CD4-positive, alpha-beta T cell (primary cell): ENCODE measurements around the gene GAST. TPM values are rescaled to one million over a fixed set of nuclear protein-coding genes. Genes with fewer than 3 reads are reported as not detected.

ENCODE experiments used
- ATAC-seq: fragments of 200-7000 bp; cut with Tn5 transposase; one replicate; pipeline ENCODE4 v1.10.0; 2022; ENCODE audit warnings: mild to moderate bottlenecking; ENCODE audit not compliant: poor library complexity
- CTCF ChIA-PET: fragments of 350-600 bp; sonication (Branson Sonifier 250); formaldehyde crosslinking; loops from one replicate; lab custom pipeline; 2021; ENCODE audit warnings: antibody characterized with exemption, inconsistent platforms; lab: Charles Lee
- POLR2A ChIA-PET: fragments of 350-600 bp; sonication (Branson Sonifier 250); formaldehyde crosslinking; loops from one replicate; lab custom pipeline; 2021; ENCODE audit warnings: antibody characterized with exemption, inconsistent platforms; lab: Charles Lee
- DNase-seq, 14 experiments: peaks; one replicate each; pipeline ENCODE4 v3.0.0-alpha.2; 2013 to 2020; ENCODE audit warnings: mixed read lengths in 2 of 14
- H3K27ac ChIP-seq, 2 donors: one replicate each; pipeline versions ENCODE4 v1.5.1 to v1.7.0; 2013; ENCODE audit warnings: low read length in 2 of 2, low read depth in 1 of 2, mild to moderate bottlenecking in 1 of 2
- H3K27me3 ChIP-seq, 2 experiments: 1 replicate in 1 of 2; 2 replicates in 1 of 2; pipeline versions ENCODE4 v1.6.1 to v1.7.0; 2013; ENCODE audit warnings: low read length in 2 of 2, control low read depth in 1 of 2, mild to moderate bottlenecking in 1 of 2, moderate library complexity in 1 of 2; ENCODE audit not compliant: insufficient read depth in 2 of 2, control insufficient read depth in 1 of 2
- H3K36me3 ChIP-seq: one replicate; pipeline ENCODE4 v1.6.1; 2013; ENCODE audit warnings: low read length, control low read depth; ENCODE audit not compliant: insufficient read depth
- H3K4me1 ChIP-seq: one replicate; pipeline ENCODE4 v1.6.1; 2013; ENCODE audit warnings: low read length, control low read depth; ENCODE audit not compliant: insufficient read depth
- H3K4me3 ChIP-seq: one replicate; pipeline ENCODE4 v1.5.1; 2013; ENCODE audit warnings: mild to moderate bottlenecking, low read length, moderate library complexity
- H3K9me3 ChIP-seq, 2 experiments: 1 replicate in 1 of 2; 2 replicates in 1 of 2; pipeline versions ENCODE4 v1.6.1 to v1.7.0; 2013; ENCODE audit warnings: low read length in 2 of 2, mild to moderate bottlenecking in 2 of 2, control low read depth in 1 of 2, moderate library complexity in 1 of 2; ENCODE audit not compliant: control insufficient read depth in 1 of 2, insufficient read depth in 1 of 2
- H3K27ac Mint-ChIP-seq: one replicate; pipeline ENCODE4 v1.8.0; 2020; ENCODE audit warnings: mixed read lengths
- H3K27me3 Mint-ChIP-seq: one replicate; pipeline ENCODE4 v1.8.0; 2021; ENCODE audit warnings: mixed read lengths
- H3K36me3 Mint-ChIP-seq: one replicate; pipeline ENCODE4 v1.8.0; 2021; ENCODE audit warnings: low read depth, mixed read lengths
- H3K4me1 Mint-ChIP-seq: one replicate; pipeline ENCODE4 v1.8.0; 2021; ENCODE audit warnings: low read depth, mixed read lengths
- H3K4me3 Mint-ChIP-seq: one replicate; pipeline ENCODE4 v1.8.0; 2020; ENCODE audit warnings: mild to moderate bottlenecking, mixed read lengths
- H3K9me3 Mint-ChIP-seq: one replicate; pipeline ENCODE4 v1.8.0; 2020; ENCODE audit warnings: mixed read lengths
- intact Hi-C, 2 experiments: fragments of 100-400 bp; cut with DNase I in 1 of 2; cut with micrococcal nuclease in 1 of 2; formaldehyde crosslinking; loops; one replicate each; pipeline versions ENCODE4 v1.15.1 to v1.9.0; 2023 to 2025; cut with DNase I, micrococcal nuclease
- total RNA-seq, 174 experiments: library from RNA in 2 of 174; stranded (reverse) in 2 of 174; gene quantifications; one replicate each; pipeline ENCODE4 v1.2.3 and lab custom pipeline; 2021 to 2026
- TF ChIP-seq, protein P1 (sequence below): fragments of 200-600 bp; IDR thresholded peaks from one replicate; pipeline ENCODE4 v1.8.0; 2022; ENCODE audit warnings: antibody characterized with exemption, mild to moderate bottlenecking

GAST gene
- total RNA-seq, 2 experiments from 2014 or later: not detected

DNA sequence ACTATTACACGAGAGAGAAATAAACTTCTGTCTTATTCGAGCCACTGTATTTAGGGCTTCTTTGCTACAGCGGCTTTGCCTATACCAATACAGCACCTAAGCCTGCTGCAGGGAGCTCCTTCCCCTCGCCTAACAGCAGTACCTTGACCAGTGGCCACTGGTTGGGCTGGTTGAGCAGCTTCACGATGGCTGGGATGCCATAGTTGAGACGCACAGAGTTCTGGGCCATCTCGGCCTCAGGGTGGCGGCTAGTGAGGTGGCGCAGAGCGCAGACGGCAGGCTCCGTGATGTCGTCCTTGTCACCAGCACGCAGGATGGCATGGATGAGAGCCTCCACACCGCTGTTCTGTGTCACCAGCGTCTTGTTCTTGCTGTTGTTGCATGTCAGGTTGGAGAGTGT, 50.7 kb downstream of the GAST start:
- H3K27ac Mint-ChIP-seq: no peak overlapping the region
- no peak for ATAC-seq

DNA sequence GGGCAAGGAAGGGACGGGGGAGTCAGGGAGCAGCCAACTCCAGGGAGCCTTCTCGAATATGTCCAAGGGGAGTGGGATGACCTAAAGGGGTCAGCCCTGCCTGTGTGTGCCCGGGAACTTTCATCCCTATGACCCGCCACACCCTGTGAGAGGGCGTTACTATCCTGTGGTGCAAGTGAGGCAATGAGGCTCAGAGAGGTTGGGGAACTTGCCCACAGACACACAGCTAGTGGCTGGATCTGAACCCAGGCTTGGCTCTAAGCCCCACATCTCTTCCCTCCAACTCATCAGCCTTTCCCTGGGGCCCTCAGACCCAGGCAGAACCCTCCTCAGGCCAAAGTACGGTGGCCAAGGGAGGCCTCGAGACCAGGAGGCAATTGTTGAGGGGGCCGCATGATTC, 51.2 kb downstream of the GAST start:
- H3K9me3 ChIP-seq: no peaks in the 10 kb centered on the region
- Mint-ChIP-seq H3K27me3 (no peaks in the 10 kb centered on the region), H3K4me1 (no peaks in the 10 kb centered on the region), H3K36me3 (no peaks in the 10 kb centered on the region), H3K9me3 (no peaks in the 10 kb centered on the region), H3K4me3 (no peak overlapping the region), H3K27ac (no peak overlapping the region)
- ChIA-PET POLR2A (no interaction called here), CTCF (no interaction called here)
- TF ChIP-seq, protein P1, sequence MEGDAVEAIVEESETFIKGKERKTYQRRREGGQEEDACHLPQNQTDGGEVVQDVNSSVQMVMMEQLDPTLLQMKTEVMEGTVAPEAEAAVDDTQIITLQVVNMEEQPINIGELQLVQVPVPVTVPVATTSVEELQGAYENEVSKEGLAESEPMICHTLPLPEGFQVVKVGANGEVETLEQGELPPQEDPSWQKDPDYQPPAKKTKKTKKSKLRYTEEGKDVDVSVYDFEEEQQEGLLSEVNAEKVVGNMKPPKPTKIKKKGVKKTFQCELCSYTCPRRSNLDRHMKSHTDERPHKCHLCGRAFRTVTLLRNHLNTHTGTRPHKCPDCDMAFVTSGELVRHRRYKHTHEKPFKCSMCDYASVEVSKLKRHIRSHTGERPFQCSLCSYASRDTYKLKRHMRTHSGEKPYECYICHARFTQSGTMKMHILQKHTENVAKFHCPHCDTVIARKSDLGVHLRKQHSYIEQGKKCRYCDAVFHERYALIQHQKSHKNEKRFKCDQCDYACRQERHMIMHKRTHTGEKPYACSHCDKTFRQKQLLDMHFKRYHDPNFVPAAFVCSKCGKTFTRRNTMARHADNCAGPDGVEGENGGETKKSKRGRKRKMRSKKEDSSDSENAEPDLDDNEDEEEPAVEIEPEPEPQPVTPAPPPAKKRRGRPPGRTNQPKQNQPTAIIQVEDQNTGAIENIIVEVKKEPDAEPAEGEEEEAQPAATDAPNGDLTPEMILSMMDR: no peak
- H3K27me3 ChIP-seq: no peaks in the 10 kb centered on the region
- H3K4me3 ChIP-seq: no peak overlapping the region
- no peak overlapping the region for H3K27ac ChIP-seq
- no peaks in the 10 kb centered on the region for H3K4me1 ChIP-seq
- DNase-seq (no peak), ATAC-seq (no peak)
- H3K36me3 ChIP-seq: no peaks in the 10 kb centered on the region
- intact Hi-C loops: no loop called here

More for the DNA sequence above, 50.7 kb downstream of the GAST start:
- DNase-seq: no peak
- CTCF ChIA-PET: no interaction called here
- no peaks in the 10 kb centered on the region for H3K4me1 ChIP-seq
- POLR2A ChIA-PET: no interaction called here
- no peaks in the 10 kb centered on the region for H3K9me3 Mint-ChIP-seq
- TF ChIP-seq, protein P1: no peak
- no peak overlapping the region for H3K4me3 Mint-ChIP-seq
- H3K4me1 Mint-ChIP-seq: no peaks in the 10 kb centered on the region
- H3K9me3 ChIP-seq: no peaks in the 10 kb centered on the region
- H3K4me3 ChIP-seq: no peak overlapping the region
- intact Hi-C loops: no loop called here
- H3K36me3 ChIP-seq: no peaks in the 10 kb centered on the region
- H3K36me3 Mint-ChIP-seq: no peaks in the 10 kb centered on the region
- no peaks in the 10 kb centered on the region for H3K27me3 ChIP-seq
- no peaks in the 10 kb centered on the region for H3K27me3 Mint-ChIP-seq
- no peak overlapping the region for H3K27ac ChIP-seq

Other genes starting within 250 kb of the GAST start
- gene KRT32, start 244.9 kb upstream of the GAST start, total RNA-seq: not detected
- gene KRT35, start 231.2 kb upstream of the GAST start, total RNA-seq: not detected
- gene KRT36, start 222.4 kb upstream of the GAST start, total RNA-seq: not detected
- not detected for gene KRT13, start 206.7 kb upstream of the GAST start, total RNA-seq
- gene KRT15, start 193.4 kb upstream of the GAST start, total RNA-seq: not detected
- not detected for gene KRT19, start 184.0 kb upstream of the GAST start, total RNA-seq
- not detected for gene KRT9, start 140.3 kb upstream of the GAST start, total RNA-seq
- not detected for gene KRT14, start 125.4 kb upstream of the GAST start, total RNA-seq
- not detected for gene KRT16, start 99.6 kb upstream of the GAST start, total RNA-seq
- gene KRT17, start 87.8 kb upstream of the GAST start, total RNA-seq: not detected
- 1,000 to 10,000 TPM; 3,351 to 3,391 TPM for gene EIF1, start 23.4 kb upstream of the GAST start, total RNA-seq
- under 1 TPM in 1 of 2 experiments, not detected in 1; 0.11 TPM for gene HAP1, start 22.3 kb downstream of the GAST start, total RNA-seq
- 1 to 10 TPM in 1 of 2 experiments, under 1 TPM in 1; 0.88 to 1.1 TPM for gene JUP, start 74.4 kb downstream of the GAST start, total RNA-seq
- 1 to 10 TPM; 1.3 to 2.3 TPM for gene P3H4, start 99.6 kb downstream of the GAST start, total RNA-seq
- not detected for gene FKBP10, start 100.7 kb downstream of the GAST start, total RNA-seq
- 10 to 100 TPM; 25.7 to 29.7 TPM for gene NT5C3B, start 123.9 kb downstream of the GAST start, total RNA-seq
- gene KLHL10, start 125.5 kb downstream of the GAST start, total RNA-seq: not detected
- gene KLHL11, start 153.1 kb downstream of the GAST start, total RNA-seq: 10 to 100 TPM; 32.9 to 34.0 TPM
- 10 to 100 TPM; 25.9 to 28.3 TPM for gene ACLY, start 206.6 kb downstream of the GAST start, total RNA-seq
- gene ODAD4, start 218.3 kb downstream of the GAST start, total RNA-seq: 1 to 10 TPM; 2.2 to 2.7 TPM